ENCODE results near the gene KSR1.
"Not testable (repeated sequence)": the region's sequence is repeated elsewhere in the genome, so short reads cannot be mapped to it uniquely, and the experiment has no call there.

KSR1 gene

GRCh38 chr17:27646232-27646631 is 190.0 kb downstream of the KSR1 start:
- no peak for DNase-seq

DNA sequence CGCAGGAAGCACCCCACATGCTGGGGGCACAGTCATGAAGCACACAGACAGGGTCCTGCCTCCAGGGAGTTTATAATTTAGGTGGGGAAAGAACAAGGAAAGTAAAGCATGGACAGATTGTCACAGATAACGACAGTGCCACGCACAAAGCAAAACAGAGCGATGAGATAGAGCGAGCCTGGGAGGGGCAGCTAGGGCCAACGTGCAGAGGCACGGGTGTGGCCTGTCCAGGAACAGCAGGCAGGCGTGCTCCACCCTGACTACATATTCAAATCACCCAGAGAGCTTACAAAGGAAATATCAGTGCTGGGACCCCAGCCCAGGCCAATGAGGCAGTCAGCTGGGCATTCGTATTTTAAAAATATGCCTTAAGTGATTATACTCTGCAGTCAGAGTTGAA is 191.5 kb downstream of the KSR1 start:
- DNase-seq, result no peak

DNA sequence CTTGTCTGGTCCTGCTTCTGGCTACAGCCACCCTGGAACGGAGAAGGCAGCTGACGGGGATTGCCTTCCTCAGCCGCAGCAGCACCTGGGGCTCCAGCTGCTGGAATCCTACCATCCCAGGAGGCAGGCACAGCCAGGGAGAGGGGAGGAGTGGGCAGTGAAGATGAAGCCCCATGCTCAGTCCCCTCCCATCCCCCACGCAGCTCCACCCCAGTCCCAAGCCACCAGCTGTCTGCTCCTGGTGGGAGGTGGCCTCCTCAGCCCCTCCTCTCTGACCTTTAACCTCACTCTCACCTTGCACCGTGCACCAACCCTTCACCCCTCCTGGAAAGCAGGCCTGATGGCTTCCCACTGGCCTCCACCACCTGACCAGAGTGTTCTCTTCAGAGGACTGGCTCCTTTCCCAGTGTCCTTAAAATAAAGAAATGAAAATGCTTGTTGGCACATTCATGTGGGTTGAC is 192.9 kb downstream of the KSR1 start:
- DNase-seq, result not testable (repeated sequence)

DNA sequence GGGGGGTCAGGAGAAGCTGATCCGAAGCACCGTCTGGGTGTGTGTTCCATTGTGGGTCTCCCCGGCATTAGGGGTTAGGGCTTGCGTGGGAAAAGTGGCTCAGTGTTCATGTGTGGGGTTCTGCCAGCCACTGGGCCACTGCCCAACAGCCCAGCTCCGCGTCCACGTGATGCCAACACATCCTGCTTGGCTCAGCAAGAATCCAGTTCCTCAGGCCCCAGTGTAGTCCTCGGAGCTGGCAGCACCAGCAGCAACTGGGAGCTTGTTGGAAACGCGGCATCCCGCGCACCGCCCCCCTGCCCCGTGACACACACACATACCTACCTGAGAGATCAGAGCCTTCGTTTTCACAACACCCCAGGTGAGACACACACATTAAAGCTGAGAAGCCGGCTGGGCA is 193.7 kb downstream of the KSR1 start:
- no peak for DNase-seq

DNA sequence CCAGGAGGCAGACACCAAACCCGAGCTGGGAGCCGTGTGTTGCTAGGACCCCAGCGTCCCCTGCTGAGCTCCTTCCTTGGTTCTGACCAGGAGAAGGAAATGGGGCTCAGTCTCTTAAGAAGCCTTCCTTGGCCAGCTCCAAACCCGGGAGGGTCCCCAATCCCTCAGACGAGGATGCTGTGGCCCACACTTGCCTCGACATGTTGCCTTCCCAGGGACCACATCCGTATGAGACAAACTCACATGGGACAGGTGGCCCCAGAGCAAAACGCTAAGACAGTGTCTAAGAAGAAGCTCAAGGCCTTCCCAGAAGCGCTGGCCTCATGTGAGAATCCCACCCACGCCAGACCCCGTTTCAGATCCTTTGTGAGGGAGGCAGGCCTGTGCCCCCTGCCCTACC is 194.6 kb downstream of the KSR1 start:
- no peak for DNase-seq

DNA sequence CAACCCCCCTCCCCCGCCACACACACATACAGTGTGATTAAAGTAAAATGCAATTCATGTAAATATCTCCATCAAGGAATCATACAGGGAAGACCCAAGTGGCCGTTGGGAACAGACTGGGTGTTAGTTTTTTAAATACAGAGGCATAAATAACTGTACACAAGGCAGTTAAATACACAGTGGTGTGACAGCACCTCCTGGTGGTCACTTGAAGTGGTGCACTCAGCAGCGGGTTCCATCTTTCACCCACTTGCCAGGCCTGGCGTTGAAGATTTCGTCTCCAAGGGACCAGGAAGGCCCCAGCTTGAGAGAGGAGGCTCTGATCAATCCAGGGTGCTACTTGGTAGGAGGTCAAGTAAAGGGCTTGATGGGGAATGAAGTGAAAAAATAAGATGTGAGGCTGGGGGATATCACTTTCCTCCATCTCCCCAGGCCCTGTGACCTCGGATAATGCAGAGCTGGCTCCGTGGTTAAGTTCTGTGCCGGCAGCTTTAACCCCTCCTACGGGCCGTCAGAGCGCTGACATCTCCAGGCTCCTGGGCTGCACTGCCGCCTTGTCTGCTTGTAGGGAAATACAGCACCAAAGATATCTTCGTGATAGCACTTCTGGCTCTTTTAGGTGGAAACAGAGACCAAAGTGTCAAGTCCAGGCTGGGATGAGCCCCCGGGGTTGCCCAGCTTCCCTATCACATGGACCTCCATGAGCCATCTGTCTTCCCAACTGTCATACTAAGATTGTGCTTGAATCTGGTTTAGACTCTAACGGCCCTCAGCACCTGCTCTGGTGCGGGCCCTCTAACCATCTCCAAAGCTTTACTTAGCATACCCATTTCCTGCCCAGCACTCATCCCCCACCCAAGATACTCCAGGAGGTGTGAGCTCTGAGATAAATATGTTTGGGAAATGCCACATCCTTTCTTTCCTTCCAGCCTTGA is 195.4 kb downstream of the KSR1 start:
- peak; percentile 78 for DNase-seq

DNA sequence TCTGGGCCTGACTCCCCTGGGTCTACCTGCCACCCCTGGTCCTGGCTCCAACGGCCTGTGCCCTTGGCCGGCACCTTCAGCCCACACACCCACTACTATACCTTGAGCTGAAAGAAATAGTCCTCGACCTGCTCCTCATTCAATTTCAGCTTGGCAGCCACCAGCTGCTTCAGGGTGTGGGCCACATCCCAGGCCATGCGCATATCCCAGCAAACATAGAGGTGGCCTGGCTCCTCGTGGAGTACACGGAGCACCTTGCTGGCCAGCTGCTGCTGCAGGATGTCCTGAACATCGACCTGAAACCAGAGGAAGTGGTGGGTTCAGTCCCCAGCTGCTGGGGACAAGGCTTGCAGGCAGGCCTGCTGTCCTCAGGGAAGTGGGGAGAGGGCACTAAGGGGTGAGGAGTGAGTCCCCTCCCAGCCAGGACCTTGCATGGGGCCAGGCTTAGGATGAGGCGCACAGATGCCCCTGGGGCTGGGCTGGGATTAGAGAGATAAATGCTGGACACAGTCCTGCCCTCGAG is 197.3 kb downstream of the KSR1 start:
- DNase-seq, result not testable (repeated sequence)

DNA sequence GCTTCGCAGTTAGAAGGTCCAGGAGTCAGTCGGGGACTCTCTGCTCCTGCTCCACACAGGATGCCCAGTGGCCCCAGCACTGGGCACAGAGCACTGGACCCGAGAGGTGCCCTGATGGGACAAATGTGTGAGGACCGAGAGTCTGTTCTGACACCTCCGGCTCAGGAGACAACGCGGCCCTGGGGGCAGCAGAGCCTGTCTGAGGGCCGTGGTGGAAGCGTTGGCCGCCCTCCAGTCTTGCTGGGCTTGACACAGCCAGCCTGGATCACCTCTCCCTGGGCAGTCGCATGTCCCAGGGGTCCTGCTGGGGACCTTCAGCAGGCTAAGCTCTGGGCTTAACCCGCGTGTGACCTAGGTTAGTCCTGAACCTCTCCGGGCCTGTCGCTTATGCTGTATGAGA is 197.9 kb downstream of the KSR1 start:
- no peak for DNase-seq

DNA sequence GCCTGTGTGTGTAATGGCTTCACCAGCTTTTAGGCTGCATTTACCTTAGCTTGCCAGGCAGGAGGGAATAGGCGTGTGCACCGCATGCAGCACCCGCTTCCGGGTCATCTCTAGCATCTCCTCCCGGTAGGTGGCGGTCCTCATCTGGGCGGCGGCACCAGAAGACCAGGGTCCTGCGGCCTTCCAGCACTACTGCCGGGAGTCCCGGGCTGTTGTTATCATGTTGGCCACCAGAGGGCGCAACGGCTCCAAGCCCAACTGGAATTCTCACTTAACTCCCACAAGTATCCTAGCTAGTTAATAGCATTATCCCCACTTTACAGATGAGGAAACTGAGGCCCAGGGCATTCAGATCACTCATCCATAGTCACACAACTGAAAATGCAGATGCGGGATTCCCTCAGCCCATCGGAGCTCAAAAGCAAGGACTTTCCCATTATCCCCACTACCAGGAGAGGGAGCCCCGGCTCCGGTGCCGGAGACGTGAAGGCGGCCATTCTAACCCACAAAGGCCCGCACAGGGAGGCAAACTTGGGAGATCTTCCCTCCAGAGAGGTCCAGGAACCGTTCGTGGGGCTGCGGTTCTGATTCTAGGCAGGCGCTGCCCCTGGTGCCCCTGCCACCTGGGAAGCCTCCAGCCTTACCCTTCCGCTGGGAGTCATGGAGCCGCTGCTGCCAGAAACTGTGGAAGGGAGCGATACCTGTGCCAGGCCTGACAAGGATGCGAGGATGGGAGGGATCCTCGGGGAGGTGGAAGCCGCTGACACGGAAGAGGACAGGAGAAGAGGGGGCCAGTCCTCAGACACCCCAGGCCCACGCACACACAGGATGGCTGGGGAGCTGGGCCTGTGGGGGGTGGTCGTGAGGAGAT is 198.6 kb downstream of the KSR1 start:
- peak; percentile 98 for DNase-seq

DNA sequence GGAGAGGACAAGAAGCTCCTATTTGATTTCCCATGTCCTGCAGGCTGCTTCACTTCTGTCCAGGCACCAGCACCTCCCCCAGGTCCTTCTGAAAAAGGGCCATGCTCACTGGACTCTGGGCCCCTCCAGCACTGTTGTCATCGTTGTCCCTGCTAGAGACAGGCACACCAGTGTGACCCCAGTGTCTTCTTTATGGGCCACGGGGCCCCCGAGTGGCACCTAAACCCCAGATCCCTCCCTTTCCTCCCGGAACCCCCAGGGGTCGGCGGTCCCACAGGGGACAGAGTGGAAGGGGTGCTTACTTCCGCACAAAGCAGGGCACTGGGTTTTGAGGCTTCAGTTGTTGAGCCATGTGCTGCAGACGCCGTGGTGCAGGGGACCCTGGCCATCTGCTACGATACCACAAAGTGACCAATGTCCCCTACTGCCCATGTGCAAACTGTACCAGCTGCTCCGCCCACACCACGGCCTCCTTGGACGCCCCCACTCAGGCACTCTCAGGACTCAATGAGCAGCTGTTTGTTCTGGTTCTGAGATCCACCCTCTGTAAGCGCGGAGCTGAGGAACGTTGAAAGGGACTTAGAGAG is 199.4 kb downstream of the KSR1 start:
- DNase-seq, result not testable (repeated sequence)

DNA sequence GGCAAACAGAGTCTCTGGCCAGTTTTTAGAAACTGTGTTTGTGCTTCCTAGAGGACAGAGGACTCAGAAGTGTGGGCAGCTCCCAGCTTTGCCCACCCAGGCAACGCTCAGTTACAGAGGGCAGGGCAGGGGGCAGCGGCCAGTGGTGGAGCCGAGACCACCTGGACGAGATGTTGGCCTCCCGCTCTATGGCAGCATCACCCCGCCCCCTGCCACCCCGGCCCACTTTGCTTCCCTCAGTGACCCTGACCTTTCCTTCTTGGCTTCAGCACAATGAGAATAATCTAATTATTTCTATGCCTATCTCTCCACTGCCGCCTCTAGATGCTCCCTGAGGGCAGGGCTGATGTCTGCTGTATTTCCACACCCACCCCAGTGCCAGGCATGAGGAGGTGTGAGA is 200.4 kb downstream of the KSR1 start:
- DNase-seq, result not testable (repeated sequence)

DNA sequence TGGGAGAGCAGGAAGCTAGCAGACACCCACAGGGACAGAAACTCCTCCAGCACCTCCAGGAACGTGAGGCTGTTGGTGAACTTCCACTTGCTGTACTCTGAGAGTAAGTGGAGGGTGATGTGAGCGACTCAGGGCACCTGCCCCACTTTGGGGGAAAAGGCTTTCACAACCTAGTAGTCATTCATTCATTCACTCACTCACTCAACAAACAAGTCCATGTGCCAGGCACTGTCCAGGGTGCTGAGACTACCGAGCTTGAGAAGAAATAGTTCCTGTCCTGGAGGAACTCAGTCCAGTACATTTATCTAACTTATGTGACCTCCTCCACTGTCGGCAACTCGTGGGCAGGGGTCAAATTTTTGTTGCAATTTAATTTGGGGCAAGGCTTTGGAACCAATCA is 201.4 kb downstream of the KSR1 start:
- DNase-seq, result peak; percentile 32

- no peak for DNase-seq
These were observed 203.4 kb downstream of the KSR1 start for GRCh38 chr17:27659683-27660082.

- DNase-seq, result no peak
These were observed 204.2 kb downstream of the KSR1 start for GRCh38 chr17:27660436-27660835.

GRCh38 chr17:27663936-27664605 is 207.8 kb downstream of the KSR1 start:
- DNase-seq, result no peak

DNA sequence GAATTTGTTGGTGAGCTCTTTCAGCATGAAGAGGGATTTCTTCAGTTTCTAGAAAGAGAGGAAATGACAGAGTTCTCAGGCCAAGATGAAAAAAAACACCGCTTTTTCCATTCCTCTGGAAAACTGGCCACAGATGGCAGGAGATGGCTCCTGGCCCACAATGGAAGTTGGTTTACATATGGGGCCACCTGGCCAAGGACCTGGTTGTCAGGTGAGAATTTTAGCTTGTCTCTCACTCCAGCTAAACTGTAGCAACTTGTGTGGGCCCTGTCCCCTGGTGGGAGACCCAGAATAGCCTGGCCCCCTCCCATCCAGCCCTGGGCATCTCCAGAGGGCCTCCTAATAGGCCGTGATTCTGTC is 208.3 kb downstream of the KSR1 start:
- no peak for DNase-seq

- no peak for DNase-seq
These were observed 209.3 kb downstream of the KSR1 start for GRCh38 chr17:27665549-27665948.

DNA sequence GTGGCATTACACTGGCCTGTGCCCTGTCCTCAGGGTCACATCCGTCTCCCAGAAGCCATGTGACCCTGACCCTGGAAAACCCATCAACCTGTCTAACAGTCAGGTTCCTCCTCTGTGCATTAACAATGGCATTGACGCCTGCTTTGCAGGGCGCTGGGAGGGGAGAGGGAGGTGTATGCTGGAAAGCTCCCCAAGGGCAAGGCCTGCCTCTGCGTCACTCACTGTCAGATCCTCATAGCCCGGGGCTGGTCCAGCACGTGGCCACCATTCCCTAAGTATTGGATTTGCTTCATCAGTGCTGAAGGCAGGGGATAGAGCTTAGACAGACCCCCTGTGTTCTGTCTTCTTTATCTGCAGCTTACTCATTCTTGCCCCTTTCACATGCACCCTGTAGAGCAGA is 210.0 kb downstream of the KSR1 start:
- DNase-seq, result not testable (repeated sequence)

DNA sequence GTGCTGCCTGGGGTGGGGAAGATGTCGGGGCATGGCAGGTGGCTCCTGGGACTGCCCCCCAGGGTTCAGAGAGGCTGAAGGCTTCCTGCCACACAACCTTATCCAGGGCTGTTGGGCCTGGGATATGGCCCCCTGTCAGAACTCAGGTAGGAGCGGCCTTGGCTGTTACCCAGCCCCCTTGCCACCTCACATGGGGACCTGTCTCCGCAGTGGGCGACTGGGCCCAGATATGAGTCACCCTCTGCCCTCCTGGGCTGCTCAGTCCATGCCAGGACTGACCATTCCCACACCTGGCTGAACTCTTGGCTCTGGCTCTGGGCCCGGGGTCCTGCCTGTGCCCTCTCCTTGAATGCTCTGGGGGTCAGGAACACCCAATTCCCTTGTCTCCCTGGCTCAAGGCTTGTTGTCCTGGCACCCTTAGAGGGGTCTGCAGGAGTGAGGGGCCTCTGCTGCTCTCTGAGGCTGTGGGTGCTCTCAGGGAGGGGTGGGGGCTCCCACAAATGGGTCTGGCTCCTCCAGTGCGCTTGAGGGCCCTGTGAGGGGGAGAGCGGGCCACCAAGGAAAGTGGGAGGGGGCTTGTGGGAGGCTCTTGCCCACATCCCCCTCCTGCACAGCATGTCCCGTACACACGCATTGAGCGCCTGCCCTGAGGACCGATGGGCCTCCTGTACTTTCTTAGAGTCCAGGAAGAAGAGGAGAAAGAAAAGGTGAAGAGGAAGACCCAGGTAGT is 210.7 kb downstream of the KSR1 start:
- no peak for DNase-seq

DNA sequence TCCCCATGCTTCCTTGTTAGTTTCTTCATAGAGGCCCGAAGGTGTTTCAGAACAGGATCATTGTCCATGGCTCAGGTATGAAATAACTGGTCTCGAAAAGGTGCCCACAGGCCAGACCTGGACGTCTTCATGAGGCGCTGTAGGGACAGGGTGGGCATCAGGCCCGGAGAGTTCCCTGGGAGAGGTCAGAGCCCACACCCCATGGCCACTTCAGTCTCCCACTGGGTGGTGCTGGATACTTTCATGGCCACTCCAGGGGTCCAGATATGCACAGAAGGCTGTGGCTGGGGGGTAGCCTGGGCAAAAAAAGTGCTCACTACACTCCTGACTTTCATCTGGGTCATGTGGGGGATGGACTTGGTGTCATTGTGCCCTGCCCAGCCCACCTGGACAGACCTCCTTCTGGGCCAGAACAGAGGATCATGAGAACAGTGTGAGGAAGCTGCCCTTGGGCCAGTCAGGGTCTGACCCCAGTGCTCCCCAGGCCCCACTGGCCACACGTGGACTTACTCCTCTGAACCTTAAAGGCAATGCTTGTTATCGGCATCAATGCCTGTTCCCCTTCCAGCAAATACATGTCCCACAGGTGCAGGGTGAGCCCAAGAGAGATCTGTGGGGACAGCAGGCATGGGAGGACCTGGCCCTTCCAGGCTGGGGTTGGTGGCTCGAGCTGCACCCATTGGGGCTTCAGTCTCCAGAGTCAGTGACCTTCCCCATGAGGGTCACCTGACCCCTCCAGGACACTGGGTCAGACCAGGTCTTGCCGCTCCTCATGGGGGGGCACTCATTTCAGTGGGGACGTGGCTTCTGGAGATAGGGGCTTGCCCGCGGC is 211.6 kb downstream of the KSR1 start:
- no peak for DNase-seq

- no peak for DNase-seq
These were observed 212.2 kb downstream of the KSR1 start for GRCh38 chr17:27668488-27668823.

All from DMS53 (cell line).